Heart left ventricle (tissue), 13 donors: ENCODE measurements around the gene MAG.

Experiments
- POLR2A ChIP-seq, 2 donors: fragments of 450-650 bp; IDR thresholded peaks; one replicate each; pipeline ENCODE4 v1.6.1; 2017; ENCODE audit warnings: antibody characterized with exemption in 2 of 2, mild to moderate bottlenecking in 2 of 2, moderate library complexity in 2 of 2
- TF ChIP-seq, protein P1 (sequence below), 12 donors: fragments of 200-600 bp; sonication (generic) in 4 of 12; IDR thresholded peaks; one replicate each; pipeline versions ENCODE4 v1.5.0 to v1.8.0; 2018 to 2022; ENCODE audit warnings: antibody characterized with exemption in 12 of 12, mild to moderate bottlenecking in 5 of 12
- donor health status: ischemic (EF 13 %, LVEDD 7.1; RV severe dilation, severe dysfunction).
- donor health status: DM: no; HTN: yes; CAD: no.
- donor health status: DM: no; HTN: no; CAD: no.
- donor health status: ischemic (EF 25% LVEDD 6.9; RV normal size, moderate dysfunction).
- donor health status: ischemic (EF 25% LVEDD 5.7; RV mildly dilated, moderate dysfunction).
- donor health status: ischemic (EF 35%, LVEDD 5.7; RV mildly dilated, moderate dysfunction).
- donor health status: nonischemic (EF 11% LVEDD 7.7; RV severe dilation, severe dysfunction).
- donor health status: DM: yes; HTN: yes; CAD: no.
- donor health status: PGD.
- donor health status: ischemic (EF 29% LVEDD 5.4; RV normal size, mild dysfunction).
- donor health status: nonischemic (EF 23%, LVEDD 6.1; RV moderate dilation, normal function).

DNA sequence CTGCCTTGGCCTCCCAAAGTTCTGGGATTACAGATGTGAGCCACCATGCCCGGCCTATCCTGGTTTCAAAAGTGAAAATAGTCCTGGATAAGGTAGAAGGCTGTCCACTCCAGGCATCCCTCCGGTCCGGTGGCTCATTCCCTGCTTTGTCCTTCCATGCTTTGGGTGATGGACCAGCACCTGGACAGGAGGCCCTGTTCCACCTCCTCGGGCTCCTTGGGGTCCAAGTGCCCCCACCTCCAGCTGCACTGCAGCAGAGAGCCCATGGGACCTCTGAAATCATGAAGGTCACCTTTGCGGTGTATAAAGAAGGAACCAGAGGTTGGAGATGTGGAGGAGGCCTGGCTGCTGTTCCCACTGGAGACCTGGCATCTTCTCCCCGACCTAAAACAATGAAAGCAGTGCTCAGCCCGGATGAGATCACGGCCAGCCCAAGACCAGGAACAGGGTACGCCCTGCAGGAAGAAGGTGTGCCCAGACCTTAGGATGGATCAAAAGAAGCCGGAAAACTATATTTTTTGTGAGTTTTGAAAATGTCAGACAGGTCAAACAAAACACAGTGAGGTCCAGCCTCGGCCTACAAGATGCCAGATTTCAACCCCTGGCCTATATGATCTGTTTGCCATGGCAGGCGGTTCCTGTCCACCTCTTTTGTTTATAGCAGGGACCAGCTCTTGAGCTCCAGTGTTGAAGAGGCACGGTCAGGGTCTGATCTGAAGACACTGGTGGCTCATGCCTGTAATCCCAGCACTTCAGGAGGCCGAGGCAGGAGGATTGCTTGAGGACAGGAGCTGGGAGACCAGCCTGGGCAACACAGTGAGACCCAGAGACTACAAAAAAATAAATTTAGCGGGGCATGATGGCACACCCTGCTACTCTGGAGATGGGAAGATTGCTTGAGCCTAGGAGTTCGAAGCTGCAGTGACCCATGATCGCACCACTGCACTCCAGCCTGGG lies 37.3 kb upstream of the MAG start:
- TF ChIP-seq, protein P1, sequence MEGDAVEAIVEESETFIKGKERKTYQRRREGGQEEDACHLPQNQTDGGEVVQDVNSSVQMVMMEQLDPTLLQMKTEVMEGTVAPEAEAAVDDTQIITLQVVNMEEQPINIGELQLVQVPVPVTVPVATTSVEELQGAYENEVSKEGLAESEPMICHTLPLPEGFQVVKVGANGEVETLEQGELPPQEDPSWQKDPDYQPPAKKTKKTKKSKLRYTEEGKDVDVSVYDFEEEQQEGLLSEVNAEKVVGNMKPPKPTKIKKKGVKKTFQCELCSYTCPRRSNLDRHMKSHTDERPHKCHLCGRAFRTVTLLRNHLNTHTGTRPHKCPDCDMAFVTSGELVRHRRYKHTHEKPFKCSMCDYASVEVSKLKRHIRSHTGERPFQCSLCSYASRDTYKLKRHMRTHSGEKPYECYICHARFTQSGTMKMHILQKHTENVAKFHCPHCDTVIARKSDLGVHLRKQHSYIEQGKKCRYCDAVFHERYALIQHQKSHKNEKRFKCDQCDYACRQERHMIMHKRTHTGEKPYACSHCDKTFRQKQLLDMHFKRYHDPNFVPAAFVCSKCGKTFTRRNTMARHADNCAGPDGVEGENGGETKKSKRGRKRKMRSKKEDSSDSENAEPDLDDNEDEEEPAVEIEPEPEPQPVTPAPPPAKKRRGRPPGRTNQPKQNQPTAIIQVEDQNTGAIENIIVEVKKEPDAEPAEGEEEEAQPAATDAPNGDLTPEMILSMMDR (IDR thresholded peaks at IDR 0.05) = no peak
- TF ChIP-seq POLR2A (IDR thresholded peaks at IDR 0.05) = peak in 1 of 2 donors; percentile 36
